ENCODE data around the gene DCUN1D2. TPM values are rescaled to one million over a fixed set of nuclear protein-coding genes. Genes with fewer than 3 reads are reported as not detected.
A peak's percentile ranks its signal among the peaks of the same experiment; 100 is the strongest.

Gene DCUN1D2
- total RNA-seq, 2 donors from 2014 or later, result 18.5 to 24.4 TPM

DNA sequence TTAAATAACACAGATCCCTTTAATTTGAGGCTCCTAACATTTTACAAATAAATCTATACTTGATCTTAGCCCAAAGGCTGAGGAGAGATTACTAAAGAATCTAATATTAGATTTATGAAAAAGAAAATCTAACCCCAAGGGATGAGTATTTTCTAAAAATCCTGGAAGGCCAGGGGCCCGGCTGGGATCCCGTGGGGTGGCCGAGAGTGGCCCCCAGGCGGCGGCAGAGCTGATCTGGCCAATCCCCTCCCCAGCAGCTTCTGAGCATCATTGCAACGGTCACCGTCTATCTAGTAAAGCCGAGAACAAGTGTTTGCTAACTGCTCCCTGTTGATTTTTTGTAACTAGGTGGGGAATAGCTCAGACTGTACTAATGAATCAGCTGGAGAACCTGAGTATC, 74.7 kb downstream of the DCUN1D2 start:
- Mint-ChIP-seq H3K27ac (no peak overlapping the region), H3K36me3 (ENCODE audit: low read depth) (no peaks in the 10 kb centered on the region), H3K4me3 (no peak overlapping the region), H3K9me3 (no peaks in the 10 kb centered on the region), H3K4me1 (no peaks in the 10 kb centered on the region), H3K27me3 (peaks cover 4% of the 10 kb centered on the region)
- ATAC-seq (replicated peaks), result no peak

DNA sequence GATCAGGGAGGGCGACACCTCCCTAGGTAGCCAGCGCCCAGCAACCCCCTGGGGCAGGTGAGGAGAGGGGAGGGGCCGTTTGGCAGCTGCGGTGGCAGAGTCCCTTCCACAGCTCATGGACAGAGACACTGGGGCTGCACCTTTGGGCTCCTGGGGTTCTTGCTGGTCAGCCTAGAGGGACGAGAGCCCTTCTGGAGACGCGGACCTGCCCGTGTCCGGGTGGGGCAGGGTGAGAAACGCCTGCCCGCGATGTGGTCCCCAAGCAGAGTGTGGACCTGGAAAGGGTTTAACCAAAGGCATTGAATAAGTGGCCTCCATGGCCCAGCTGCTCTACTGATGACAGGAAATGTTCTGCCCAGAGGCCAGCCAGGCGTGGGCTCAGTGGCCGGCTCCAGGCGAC, 75.5 kb downstream of the DCUN1D2 start:
- Mint-ChIP-seq H3K36me3 (ENCODE audit: low read depth) (no peaks in the 10 kb centered on the region), H3K27ac (no peak overlapping the region), H3K27me3 (peaks cover 4% of the 10 kb centered on the region), H3K4me3 (no peak overlapping the region), H3K9me3 (no peaks in the 10 kb centered on the region), H3K4me1 (no peaks in the 10 kb centered on the region)
- no peak for ATAC-seq (replicated peaks)

DNA sequence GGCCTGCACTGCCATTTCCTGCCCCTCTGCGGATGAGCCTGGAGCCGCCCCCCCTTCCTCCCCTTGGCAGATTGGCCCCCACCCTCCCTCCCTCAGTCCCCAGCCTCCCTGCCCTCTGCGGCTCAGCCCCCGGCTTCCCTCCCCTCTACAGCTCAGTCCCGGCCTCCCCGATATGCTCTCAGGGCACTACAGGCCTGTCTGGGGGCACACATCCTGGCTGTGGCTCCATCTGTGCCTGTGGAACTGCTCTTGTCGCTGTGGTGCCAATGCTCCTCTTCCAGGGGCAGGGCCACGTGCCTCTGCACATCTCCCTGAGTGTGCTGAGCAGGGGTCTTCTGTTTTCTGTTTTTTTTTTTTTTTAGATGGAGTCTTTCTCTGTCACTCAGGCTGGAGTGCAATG, 76.2 kb downstream of the DCUN1D2 start:
- Mint-ChIP-seq H3K9me3 (no peaks in the 10 kb centered on the region), H3K27me3 (peaks cover 4% of the 10 kb centered on the region), H3K36me3 (ENCODE audit: low read depth) (no peaks in the 10 kb centered on the region), H3K4me1 (no peaks in the 10 kb centered on the region), H3K4me3 (no peak overlapping the region), H3K27ac (no peak overlapping the region)
- no peak for ATAC-seq (replicated peaks)

DNA sequence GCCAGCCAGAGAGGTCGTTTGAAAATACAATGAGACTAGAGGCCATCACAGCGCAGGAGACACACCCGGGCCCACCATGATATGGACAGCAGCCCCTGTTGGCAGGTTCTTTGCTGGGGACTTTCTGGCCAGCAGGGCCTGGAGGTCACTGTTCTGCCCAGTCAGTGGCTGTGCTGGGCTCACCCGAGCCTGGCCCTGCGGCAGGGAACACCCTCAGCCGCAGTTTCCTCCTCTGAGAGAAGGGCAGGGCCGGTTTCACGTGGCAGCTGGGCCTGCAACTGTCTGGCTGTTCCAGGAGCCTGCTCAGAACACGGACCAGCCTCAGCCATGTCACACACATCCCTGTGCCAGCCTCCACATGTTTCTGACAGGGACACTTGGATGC, 76.6 kb downstream of the DCUN1D2 start:
- H3K4me1 Mint-ChIP-seq, result no peaks in the 10 kb centered on the region
- no peak overlapping the region for H3K4me3 Mint-ChIP-seq
- H3K27ac Mint-ChIP-seq, result no peak overlapping the region
- H3K36me3 Mint-ChIP-seq (ENCODE audit: low read depth), result no peaks in the 10 kb centered on the region
- no peaks in the 10 kb centered on the region for H3K9me3 Mint-ChIP-seq
- ATAC-seq (replicated peaks), result no peak
- peaks cover 4% of the 10 kb centered on the region for H3K27me3 Mint-ChIP-seq

DNA sequence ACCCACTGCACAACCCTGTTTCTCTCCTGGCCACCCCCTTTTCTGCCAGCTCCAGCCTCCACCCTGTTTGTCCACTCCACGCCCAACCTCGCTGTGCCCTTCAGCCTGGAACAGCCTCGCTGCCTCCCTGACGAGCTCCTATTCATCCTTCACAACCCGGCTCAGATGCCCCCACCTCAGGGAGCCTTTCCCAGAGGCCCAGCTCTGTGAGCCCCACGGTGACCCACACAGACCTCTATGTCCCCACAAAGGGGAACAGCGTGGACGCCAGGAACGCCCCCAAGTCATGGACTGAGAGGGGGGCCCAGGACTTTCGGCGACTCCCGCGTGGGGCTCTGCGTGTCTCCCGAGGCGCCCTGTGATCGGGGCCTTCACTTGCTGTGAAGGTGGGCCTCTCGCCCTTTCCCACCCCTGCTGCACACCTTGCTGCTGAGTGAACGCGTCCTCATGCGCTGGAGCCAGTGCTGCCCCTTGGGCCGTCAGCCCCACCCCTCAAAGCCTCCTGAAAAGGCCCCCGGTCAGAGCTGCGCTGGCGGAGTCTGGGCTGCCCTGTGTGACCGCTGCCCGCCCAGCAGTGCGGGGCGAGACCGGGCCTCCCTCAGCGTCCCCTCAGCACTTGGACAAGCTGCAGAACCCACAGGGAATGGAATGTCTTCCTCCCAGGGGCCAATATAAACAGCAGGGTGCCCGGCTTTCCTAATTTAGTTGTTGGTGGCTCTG, 77.2 kb downstream of the DCUN1D2 start:
- Mint-ChIP-seq H3K27me3 (peaks cover 4% of the 10 kb centered on the region), H3K27ac (no peak overlapping the region), H3K4me3 (no peak overlapping the region), H3K9me3 (no peaks in the 10 kb centered on the region), H3K4me1 (no peaks in the 10 kb centered on the region), H3K36me3 (ENCODE audit: low read depth) (no peaks in the 10 kb centered on the region)
- ATAC-seq (replicated peaks), result no peak

DNA sequence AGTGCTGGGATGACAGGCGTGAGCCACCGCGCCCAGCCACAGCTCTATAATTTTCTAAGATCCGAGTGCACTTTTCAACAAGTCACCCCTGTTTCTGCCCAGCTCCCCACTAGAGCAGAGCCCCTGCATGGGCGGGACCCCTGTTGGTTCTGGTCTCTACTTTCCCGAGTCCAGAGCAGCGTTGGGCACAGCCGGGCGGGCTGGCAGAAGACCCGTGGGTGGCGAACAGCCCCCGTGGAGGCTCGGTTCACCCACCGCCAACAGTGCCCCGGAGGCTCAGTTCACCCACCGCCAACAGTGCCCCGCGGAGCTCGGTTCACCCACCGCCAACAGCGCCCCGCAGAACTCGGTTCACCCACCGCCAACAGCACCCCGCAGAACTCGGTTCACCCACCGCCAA, 78.1 kb downstream of the DCUN1D2 start:
- Mint-ChIP-seq H3K4me3 (no peak overlapping the region), H3K9me3 (no peaks in the 10 kb centered on the region), H3K27me3 (peaks cover 4% of the 10 kb centered on the region), H3K36me3 (ENCODE audit: low read depth) (no peaks in the 10 kb centered on the region), H3K4me1 (no peaks in the 10 kb centered on the region), H3K27ac (no peak overlapping the region)
- ATAC-seq (replicated peaks), result no peak

DNA sequence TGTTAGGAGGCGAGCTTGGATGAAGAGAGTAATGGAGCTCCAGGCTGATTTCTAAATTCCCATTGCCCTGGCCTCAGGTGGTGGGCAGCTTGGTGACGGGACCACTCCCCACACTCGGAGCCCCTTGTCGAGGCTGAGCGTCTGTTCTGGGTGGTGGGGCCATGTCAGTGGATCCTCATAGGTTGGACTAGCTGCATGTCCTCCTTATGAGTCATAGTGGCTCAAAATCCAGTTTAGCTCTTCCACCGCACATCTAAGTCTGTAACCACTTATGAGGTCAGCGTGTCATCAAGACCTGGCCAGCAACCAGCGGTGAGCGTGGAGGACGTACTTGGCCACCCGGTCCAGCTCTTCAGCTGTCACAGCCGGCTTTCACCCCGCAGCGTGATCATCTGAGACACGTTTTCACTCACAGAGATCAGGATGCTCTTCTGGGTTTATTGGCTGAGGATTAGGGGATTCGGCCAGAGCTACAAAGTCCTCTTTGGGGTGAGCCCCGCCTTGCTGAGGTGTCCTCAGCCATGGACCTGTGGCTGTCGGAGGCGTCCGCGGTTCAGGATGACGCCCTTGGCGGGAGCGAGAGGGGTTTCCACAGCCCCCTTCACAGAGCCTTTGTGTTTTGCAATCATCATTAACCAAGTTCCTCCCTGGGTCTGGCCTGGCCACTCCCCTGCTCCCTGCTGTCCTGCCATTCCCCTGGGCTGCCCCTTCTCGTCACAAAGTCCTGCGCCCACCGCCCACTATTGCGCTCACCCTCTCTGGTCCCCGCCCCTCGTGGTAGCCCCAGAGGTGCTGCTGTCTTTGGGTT, 79.1 kb downstream of the DCUN1D2 start:
- ATAC-seq (replicated peaks), result no peak
- Mint-ChIP-seq H3K4me3 (no peak overlapping the region), H3K9me3 (no peaks in the 10 kb centered on the region), H3K27ac (no peak overlapping the region), H3K36me3 (ENCODE audit: low read depth) (no peaks in the 10 kb centered on the region), H3K27me3 (no peaks in the 10 kb centered on the region), H3K4me1 (no peaks in the 10 kb centered on the region)

DNA sequence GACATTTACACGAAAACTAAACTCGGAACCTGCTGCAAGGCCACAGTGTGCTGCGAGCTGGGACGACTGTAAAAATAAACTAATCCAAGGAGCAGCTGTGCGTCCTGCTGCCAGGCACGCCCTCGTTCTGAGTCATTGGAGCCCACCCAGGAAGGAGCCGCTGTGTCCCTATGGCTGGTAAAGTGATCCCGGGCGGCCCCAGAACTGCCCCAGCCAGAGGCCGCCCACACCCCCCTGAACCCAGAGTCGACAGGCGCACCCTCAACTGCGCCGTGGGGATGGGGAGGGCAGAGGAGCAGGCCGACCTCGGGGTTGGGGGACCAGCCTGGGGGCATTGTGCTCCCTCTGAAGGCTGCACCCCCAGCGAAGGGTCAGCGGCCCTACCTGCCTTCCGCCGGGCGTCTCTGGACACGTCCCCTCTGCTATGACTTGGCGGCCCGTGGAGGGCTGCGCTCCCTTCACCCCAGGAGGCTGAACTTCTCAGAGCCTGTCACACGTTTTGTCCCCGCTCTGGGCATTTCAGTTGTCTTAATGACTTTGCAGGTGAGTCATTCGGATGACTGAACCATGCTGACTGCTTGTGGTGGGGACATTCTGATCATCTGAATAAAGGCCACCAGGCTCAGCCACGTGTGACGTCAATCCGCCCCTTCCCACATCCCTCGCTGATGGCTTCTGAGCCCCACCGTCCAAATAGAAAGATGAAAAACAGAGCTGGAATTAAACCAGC, 79.9 kb downstream of the DCUN1D2 start:
- Mint-ChIP-seq H3K36me3 (ENCODE audit: low read depth) (no peaks in the 10 kb centered on the region), H3K9me3 (no peaks in the 10 kb centered on the region), H3K27ac (no peak overlapping the region), H3K4me1 (no peaks in the 10 kb centered on the region), H3K27me3 (no peaks in the 10 kb centered on the region), H3K4me3 (no peak overlapping the region)
- ATAC-seq (replicated peaks), result peak; percentile 40

DNA sequence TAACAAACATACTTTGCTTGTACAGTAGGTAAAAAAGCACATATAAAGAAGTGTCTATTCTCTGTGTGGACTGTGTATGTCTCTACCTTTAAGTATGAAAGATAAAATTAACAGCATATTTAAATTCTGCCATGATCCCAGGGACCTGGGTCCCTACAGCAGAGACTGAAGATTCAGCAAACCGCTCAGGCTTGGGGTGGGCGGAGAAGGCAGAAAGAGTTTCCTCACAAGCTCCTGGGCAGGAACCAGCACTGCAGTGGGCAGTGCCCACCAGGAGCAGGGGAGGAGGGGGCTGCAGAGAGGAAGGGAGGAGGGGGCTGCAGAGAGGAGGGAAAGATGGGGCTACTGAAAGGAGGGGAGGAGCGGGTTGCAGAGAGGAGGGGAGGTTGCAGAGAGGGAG, 81.9 kb downstream of the DCUN1D2 start:
- no peak for ATAC-seq (replicated peaks)
- Mint-ChIP-seq H3K9me3 (no peaks in the 10 kb centered on the region), H3K27me3 (no peaks in the 10 kb centered on the region), H3K27ac (no peak overlapping the region), H3K4me1 (no peaks in the 10 kb centered on the region), H3K4me3 (no peak overlapping the region), H3K36me3 (ENCODE audit: low read depth) (no peaks in the 10 kb centered on the region)

DNA sequence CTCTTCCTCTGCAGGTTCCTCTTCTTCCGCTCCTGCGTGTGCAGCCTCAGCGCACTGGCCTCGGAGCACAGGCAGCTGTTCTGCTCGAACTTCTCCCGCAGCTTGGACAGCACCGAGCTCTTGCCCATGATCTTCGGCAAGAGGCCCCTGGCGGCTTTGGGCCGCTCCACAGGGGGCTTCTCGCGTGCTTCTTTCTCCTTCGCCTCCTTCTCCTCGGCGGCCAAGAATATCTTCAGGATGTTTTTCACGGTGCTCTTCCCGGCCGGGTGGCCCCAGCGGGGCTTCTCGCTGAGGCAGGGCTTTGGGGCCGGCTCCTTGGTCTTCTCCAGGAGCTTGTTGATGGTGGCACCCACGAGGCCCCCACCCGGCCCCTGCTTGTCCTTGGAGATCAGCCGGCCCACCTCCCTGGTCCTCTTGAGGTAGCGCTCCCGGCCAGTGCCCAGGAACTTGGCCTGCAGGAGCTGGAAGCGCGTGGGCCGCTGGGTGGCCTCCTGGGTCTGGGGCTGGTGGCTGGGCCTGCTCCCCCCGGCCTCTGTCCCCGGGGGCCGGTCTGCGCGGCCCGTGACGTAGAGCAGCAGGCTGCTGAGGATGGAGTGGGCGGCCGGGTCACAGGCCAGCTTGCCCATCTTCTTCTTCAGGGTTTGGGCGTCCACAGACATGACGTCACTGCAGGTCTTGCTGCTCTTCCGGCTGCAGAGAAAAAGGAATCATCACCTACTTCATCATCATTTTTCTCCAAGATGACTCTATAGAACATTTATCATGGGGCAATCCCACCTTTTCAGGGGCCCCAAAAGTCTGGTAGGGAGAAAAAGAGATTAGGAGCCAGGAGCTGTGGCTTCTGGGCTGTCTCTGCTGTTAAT, 82.7 kb downstream of the DCUN1D2 start:
- Mint-ChIP-seq H3K4me1 (no peaks in the 10 kb centered on the region), H3K27ac (no peak overlapping the region), H3K9me3 (no peaks in the 10 kb centered on the region), H3K27me3 (no peaks in the 10 kb centered on the region), H3K36me3 (ENCODE audit: low read depth) (no peaks in the 10 kb centered on the region), H3K4me3 (no peak overlapping the region)
- ATAC-seq (replicated peaks), result no peak

DNA sequence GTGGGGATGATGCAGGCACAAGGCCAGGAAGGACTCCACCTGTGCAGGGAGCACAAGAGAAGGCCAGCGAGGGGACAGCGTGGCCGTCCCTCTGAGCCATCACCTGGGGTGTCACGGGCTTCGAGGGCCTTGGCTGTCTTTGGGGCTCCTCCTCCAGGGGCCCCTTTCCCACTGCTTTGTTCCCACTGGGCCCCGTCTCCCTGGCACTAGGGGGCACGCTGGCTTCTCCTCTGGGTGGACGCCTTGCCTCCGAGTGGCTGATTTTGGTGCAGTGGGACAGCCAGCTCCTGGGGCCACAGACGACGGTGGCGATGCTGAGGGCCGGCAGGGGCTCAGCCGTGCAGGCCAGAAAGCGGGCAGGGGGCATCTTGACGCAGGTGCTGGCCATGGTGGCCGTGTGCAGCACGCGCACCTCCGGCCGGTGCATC, 83.4 kb downstream of the DCUN1D2 start:
- H3K4me3 Mint-ChIP-seq, result no peak overlapping the region
- H3K27ac Mint-ChIP-seq, result no peak overlapping the region
- H3K36me3 Mint-ChIP-seq (ENCODE audit: low read depth), result no peaks in the 10 kb centered on the region
- ATAC-seq (replicated peaks), result no peak
- H3K27me3 Mint-ChIP-seq, result no peaks in the 10 kb centered on the region
- H3K9me3 Mint-ChIP-seq, result no peaks in the 10 kb centered on the region
- no peaks in the 10 kb centered on the region for H3K4me1 Mint-ChIP-seq

DNA sequence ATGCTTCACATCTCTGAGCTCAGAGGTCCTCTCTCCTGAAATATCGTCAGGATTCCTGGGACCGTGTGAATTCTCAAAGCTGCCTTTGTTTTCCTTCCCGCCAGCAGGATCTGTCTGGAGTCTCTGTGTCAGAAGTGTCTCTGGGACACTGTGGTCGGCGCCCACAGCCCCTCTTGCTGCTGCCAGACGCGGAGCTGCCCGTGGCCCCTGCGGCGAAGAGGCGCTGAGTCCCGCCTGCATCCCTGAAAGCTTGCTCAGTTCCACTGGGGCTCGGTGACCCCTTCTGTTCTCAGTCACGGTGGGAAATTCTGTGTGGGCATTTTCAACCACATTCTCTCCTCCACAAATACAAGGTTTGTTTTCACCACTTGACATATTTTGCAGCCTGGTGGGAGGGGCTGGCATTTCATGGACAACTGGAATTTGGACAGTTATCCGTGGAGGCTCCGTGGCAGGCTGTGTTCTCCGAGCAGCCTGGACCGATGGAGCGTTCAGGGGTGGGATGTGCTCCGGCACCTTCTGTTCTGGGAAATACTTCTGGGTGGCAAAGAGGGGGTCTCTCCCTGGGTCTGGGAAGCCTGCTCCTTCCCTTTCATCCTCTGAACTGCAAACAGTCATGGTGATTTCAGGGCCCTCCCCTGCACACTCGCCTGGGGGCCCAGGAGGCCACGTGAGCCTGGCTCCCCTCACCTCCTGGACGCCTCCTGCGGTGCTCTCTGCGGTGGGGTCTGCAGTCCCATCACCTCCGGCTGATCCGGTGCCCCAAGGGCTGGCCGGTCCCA, 84.0 kb downstream of the DCUN1D2 start:
- H3K4me3 Mint-ChIP-seq, result no peak overlapping the region
- H3K4me1 Mint-ChIP-seq, result no peaks in the 10 kb centered on the region
- no peak overlapping the region for H3K27ac Mint-ChIP-seq
- H3K36me3 Mint-ChIP-seq (ENCODE audit: low read depth), result no peaks in the 10 kb centered on the region
- H3K9me3 Mint-ChIP-seq, result no peaks in the 10 kb centered on the region
- no peak for ATAC-seq (replicated peaks)
- no peaks in the 10 kb centered on the region for H3K27me3 Mint-ChIP-seq
